Measurements from ENCODE around the gene TAF6L. TPM values are rescaled to one million over a fixed set of nuclear protein-coding genes. Genes with fewer than 3 reads are reported as not detected.

Gene TAF6L
- total and polyA plus RNA-seq, 9 of the 15 experiments (the other 6 are each of a cell fraction or from before 2014, with no cell fraction given), result 0.04 to 45.5 (median 20.8) TPM

GRCh38 chr11:62771144-62772021 is at the start of gene TAF6L (continued):
- TF ChIP-seq, protein P1, sequence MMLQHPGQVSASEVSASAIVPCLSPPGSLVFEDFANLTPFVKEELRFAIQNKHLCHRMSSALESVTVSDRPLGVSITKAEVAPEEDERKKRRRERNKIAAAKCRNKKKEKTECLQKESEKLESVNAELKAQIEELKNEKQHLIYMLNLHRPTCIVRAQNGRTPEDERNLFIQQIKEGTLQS (IDR thresholded peaks at IDR 0.05), result no peak; the same call in none of the 2 replicates
- TF ChIP-seq, protein P1 (CRISPR knock-in tag; conservative IDR thresholded peaks at IDR 0.05), result peak; percentile 52; the same call in 1 of the 2 replicates
- TF ChIP-seq ZC3H4 (CRISPR knock-in tag; IDR thresholded peaks at IDR 0.05; ENCODE audit: borderline replicate concordance) (no peak), CTBP1 (IDR thresholded peaks at IDR 0.05; ENCODE audit: borderline replicate concordance) (peak; percentile 87), CBFB (CRISPR knock-in tag; IDR thresholded peaks at IDR 0.05) (no peak), ETV1 (tag; conservative IDR thresholded peaks at IDR 0.05; ENCODE audit: low read depth) (0 out of 2 replicates have a peak, but pooled peaks have one; percentile 2), NFXL1 (CRISPR knock-in tag; IDR thresholded peaks at IDR 0.05) (no peak), RBM15 (IDR thresholded peaks at IDR 0.05; ENCODE audit: insufficient read depth, low read length) (no peak), E2F1 (CRISPR knock-in tag; IDR thresholded peaks at IDR 0.05) (no peak; the same call in none of the 2 replicates), ZBED1 (IDR thresholded peaks at IDR 0.05) (no peak), IFI16 (CRISPR knock-in tag; IDR thresholded peaks at IDR 0.05) (no peak), ZNF263 (CRISPR knock-in tag; IDR thresholded peaks at IDR 0.05; ENCODE audit: borderline replicate concordance) (peak; percentile 24; the same call in 1 of the 2 replicates), FUS (optimal IDR thresholded peaks at IDR 0.05; ENCODE audit: low read depth, low read length) (no peak), TAF7 (tag; IDR thresholded peaks at IDR 0.05) (no peak), NR3C1 (CRISPR knock-in tag; IDR thresholded peaks at IDR 0.05) (no peak), SNIP1 (IDR thresholded peaks at IDR 0.05; ENCODE audit: low read depth) (no peak), ARHGAP35 (IDR thresholded peaks at IDR 0.05; ENCODE audit: partially characterized antibody) (no peak), RNF2 (IDR thresholded peaks at IDR 0.05) (peak; percentile 37; the same call in 1 of the 2 replicates), HDGF (IDR thresholded peaks at IDR 0.05) (no peak), CBX5 (IDR thresholded peaks at IDR 0.05; ENCODE audit: borderline replicate concordance, low read depth) (no peak), MEF2A (IDR thresholded peaks at IDR 0.05; ENCODE audit: control insufficient read depth, low read depth, low read length) (no peak), RBM14 (IDR thresholded peaks at IDR 0.05; ENCODE audit: borderline replicate concordance, insufficient read depth, low read depth, low read length) (no peak), ZNF79 (CRISPR knock-in tag; IDR thresholded peaks at IDR 0.05; ENCODE audit: low read depth) (no peak)
- TF ChIP-seq, protein P2, sequence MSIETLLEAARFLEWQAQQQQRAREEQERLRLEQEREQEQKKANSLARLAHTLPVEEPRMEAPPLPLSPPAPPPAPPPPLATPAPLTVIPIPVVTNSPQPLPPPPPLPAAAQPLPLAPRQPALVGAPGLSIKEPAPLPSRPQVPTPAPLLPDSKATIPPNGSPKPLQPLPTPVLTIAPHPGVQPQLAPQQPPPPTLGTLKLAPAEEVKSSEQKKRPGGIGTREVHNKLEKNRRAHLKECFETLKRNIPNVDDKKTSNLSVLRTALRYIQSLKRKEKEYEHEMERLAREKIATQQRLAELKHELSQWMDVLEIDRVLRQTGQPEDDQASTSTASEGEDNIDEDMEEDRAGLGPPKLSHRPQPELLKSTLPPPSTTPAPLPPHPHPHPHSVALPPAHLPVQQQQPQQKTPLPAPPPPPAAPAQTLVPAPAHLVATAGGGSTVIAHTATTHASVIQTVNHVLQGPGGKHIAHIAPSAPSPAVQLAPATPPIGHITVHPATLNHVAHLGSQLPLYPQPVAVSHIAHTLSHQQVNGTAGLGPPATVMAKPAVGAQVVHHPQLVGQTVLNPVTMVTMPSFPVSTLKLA (conservative IDR thresholded peaks at IDR 0.05), result peak; percentile 90 to 95
